ELF-1 (cell line): ENCODE measurements around the gene RMI2.
"Not testable (repeated sequence)": the region's sequence is repeated elsewhere in the genome, so short reads cannot be mapped to it uniquely, and the experiment has no call there.

Experiments used
- DNase-seq: peaks from one replicate; pipeline ENCODE4 v3.0.0-alpha.2; 2016; ENCODE audit warnings: low read depth, low spot score

Gene RMI2

GRCh38 chr16:11345040-11345862, at the start of gene RMI2:
Gene RMI2, plus strand, starts transcription at chr16:11345459. Its CDS starts 13 bp downstream, at chr16:11345472.
- peak; percentile 96 for DNase-seq

- DNase-seq = no peak
Measured at GRCh38 chr16:11295672-11296071, 49.6 kb upstream of the RMI2 start.

GRCh38 chr16:11296351-11296705, 48.9 kb upstream of the RMI2 start:
- no peak for DNase-seq

DNA sequence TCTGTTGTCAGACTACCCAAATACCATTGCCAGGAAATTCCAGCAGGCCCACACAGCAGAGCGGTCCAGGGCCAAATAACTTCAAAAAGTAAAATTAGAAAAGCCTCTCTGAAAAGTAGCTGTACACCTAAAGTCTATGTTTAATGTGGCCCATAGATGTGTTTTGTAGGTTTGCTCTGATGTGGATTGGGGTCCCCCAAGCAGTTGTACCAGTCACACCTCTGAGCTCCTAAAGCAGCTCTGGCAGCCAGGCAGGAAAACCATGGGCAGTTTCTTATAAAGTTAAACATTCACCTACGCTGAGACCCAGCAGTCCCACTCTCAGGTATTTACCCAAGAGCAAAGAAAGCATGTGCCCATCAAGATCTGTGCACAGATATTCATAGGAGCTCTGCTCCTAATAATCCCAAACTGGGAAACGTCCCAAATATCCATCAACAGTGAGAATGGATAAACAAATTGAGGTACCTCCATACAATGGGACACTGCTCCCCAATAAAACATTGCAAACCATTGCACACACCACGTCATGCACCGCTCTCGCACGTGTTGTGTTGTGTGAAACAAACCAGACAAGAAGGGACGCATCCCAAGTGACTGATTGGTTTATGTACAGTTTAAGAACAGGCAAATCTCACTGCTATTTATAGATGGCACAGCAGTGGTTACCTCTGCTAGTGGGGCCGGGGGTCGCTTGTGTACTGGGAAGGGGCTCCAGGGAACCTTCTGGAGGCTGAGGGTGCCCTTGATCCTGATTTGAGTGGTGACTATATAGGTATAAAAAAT, 48.4 kb upstream of the RMI2 start:
- no peak for DNase-seq

DNA sequence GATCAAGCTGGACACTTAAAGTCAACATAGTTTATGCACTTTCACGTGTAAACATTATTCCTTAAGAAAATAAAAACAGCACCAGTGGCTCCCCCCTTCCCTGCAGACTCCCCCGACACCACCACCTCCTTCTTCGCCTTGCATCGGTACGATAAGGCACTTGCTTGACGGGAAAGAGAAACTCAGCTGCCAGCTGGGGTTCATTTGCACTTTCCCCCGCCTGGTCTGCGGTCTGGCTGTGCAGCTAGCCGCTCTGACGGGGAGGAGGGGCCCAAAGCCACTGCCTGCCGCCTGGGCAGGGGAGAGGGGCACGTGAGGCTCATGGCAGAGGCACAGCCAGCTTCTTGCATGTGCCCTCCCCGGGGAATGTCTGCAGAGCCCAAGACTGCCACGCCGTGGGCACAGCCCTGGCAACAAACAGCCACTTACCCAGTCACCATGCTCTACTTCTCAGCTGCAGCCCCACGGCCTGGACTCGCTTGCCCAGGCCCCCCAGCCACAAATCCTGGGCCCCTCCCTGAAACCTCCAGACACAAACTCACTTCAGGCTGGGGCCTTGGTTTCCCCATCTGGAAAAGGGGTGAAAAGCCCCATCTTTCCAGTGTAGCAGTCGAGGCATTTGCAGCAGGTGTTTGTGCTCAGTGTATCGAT, 47.6 kb upstream of the RMI2 start:
- peak; percentile 54 for DNase-seq

- no peak for DNase-seq
Measured at GRCh38 chr16:11298143-11298900, 46.9 kb upstream of the RMI2 start.

GRCh38 chr16:11298950-11299547, 46.2 kb upstream of the RMI2 start:
- not testable (repeated sequence) for DNase-seq

GRCh38 chr16:11299865-11300559, 45.2 kb upstream of the RMI2 start:
- no peak for DNase-seq

- no peak for DNase-seq
Measured at GRCh38 chr16:11300560-11300892, 44.7 kb upstream of the RMI2 start.

DNA sequence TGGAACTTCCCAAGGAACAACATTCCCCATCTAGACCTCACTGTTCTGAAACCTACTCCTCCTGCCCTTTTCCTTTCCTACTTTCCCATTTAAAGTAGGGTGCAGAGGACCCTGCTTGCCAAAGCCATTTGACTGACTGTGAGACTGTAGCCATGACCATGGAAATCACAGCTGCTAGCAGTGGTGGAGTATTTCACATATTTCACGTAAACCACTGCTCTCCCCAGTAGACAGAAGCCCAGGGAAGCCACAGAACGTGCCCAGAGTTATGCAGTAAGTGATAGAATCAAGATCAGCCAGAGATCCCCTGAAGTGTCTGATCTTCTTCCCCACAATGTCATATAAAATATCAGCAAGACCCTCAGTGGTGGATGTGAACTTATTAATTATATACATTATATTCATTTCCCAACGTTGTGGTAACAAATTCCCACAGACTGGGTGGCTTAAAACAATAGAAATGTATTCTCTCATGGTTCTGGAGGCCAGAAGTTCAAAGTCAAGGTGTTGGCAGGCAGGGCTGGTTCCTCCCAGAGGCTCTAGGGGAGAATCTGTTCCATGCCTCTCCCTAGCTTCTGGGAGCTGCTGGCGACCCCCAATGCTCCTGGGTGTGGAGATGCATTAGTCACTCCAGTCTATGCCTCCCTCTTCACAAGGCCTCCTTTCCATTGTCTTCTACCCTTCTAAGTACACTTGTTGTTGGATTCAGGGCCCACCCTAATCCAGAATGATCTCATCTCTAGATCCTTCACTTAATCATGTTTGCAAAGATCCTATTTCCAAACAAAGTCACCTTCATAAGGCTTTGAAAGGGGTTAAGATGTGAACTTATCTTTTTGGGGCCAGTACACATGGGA, 43.4 kb upstream of the RMI2 start:
- DNase-seq = no peak

GRCh38 chr16:11302977-11303376, 42.3 kb upstream of the RMI2 start:
- no peak for DNase-seq

GRCh38 chr16:11303405-11304138, 41.7 kb upstream of the RMI2 start:
- DNase-seq = no peak

DNA sequence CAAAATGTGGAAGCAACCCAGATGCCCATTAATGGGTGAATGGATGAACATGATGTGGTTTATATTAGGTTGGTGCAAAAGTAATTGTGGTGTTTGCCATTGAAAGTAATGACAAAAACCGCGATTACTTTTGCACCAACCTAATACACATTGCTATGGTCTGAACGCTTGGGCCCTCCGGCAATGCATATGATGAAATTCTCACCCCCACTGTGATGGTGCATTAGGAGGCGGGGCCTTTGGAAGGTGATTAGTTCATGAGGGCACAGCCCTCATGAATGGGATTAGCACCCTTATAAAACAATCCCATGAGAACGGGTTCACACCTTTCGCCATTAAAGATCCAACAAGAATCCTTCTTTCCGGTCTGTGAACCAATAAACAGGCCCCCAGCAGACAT, 38.9 kb upstream of the RMI2 start:
- peak; percentile 84 for DNase-seq

GRCh38 chr16:11306997-11307638, 38.1 kb upstream of the RMI2 start:
- no peak for DNase-seq

- no peak for DNase-seq
Measured at GRCh38 chr16:11307639-11308492, 37.4 kb upstream of the RMI2 start.

GRCh38 chr16:11308493-11309283, 36.6 kb upstream of the RMI2 start:
- no peak for DNase-seq
